Dedifferentiated amniotic fluid mesenchymal stem cell (primary cell): ENCODE data around the gene ZNF324.
"Not testable (repeated sequence)": the region's sequence is repeated elsewhere in the genome, so short reads cannot be mapped to it uniquely, and the experiment has no call there.

ENCODE experiments used
- DNase-seq: peaks from one replicate; pipeline ENCODE4 v3.0.0-alpha.2; 2016; ENCODE audit errors: extremely low spot score

Gene ZNF324

GRCh38 chr19:58471736-58472135, 4.9 kb downstream of the ZNF324 start:
- no peak for DNase-seq

- DNase-seq: no peak
These were observed 6.9 kb downstream of the ZNF324 start for GRCh38 chr19:58473775-58474174.

GRCh38 chr19:58474291-58474996, 7.6 kb downstream of the ZNF324 start:
- no peak for DNase-seq

GRCh38 chr19:58474997-58475713, 8.3 kb downstream of the ZNF324 start:
- no peak for DNase-seq

- peak; percentile 86 for DNase-seq
These were observed 9.0 kb downstream of the ZNF324 start, which contains the start of gene ZNF446 for GRCh38 chr19:58475714-58476497. Gene ZNF446 (plus strand): TSS chr19:58476352. CDS start chr19:58477219, 867 bp downstream.

- no peak for DNase-seq
These were observed 9.7 kb downstream of the ZNF324 start for GRCh38 chr19:58476498-58477015.

- no peak for DNase-seq
These were observed 10.2 kb downstream of the ZNF324 start for GRCh38 chr19:58477130-58477529.

GRCh38 chr19:58477871-58478270, 11.0 kb downstream of the ZNF324 start:
- DNase-seq: no peak

- no peak for DNase-seq
These were observed 12.4 kb downstream of the ZNF324 start for GRCh38 chr19:58479303-58479702.

GRCh38 chr19:58479736-58480480, 13.0 kb downstream of the ZNF324 start:
- DNase-seq: no peak

- DNase-seq: no peak
These were observed 13.6 kb downstream of the ZNF324 start for GRCh38 chr19:58480481-58480830.

- no peak for DNase-seq
These were observed 14.0 kb downstream of the ZNF324 start for GRCh38 chr19:58480831-58481230.

GRCh38 chr19:58482372-58482771, 15.5 kb downstream of the ZNF324 start:
- DNase-seq: no peak

- no peak for DNase-seq
These were observed 16.9 kb downstream of the ZNF324 start for GRCh38 chr19:58483776-58484175.

- DNase-seq: not testable (repeated sequence)
These were observed 17.5 kb downstream of the ZNF324 start for GRCh38 chr19:58484349-58484748.

GRCh38 chr19:58491393-58491792, 24.5 kb downstream of the ZNF324 start:
- no peak for DNase-seq

GRCh38 chr19:58492265-58492664, 25.4 kb downstream of the ZNF324 start:
- DNase-seq: no peak

GRCh38 chr19:58497634-58498170, 30.8 kb downstream of the ZNF324 start:
- DNase-seq: no peak

- DNase-seq: no peak
These were observed 31.6 kb downstream of the ZNF324 start for GRCh38 chr19:58498316-58499020.

- peak; percentile 99 for DNase-seq
These were observed 32.4 kb downstream of the ZNF324 start for GRCh38 chr19:58499021-58499927.
